ENCODE measurements around the gene COL13A1.

- TF ChIP-seq CTCF (IDR thresholded peaks at IDR 0.05) (no peak), EP300 (IDR thresholded peaks at IDR 0.05) (no peak)
Measured at GRCh38 chr10:69839696-69840345, 38.1 kb downstream of the COL13A1 start.

Measured in upper lobe of left lung (tissue), 4 donors.